ENCODE measurements around the gene SPTAN1.
A peak's percentile ranks its signal among the peaks of the same experiment; 100 is the strongest.
"Not testable (repeated sequence)": the region's sequence is repeated elsewhere in the genome, so short reads cannot be mapped to it uniquely, and the experiment has no call there.

SPTAN1 gene

DNA sequence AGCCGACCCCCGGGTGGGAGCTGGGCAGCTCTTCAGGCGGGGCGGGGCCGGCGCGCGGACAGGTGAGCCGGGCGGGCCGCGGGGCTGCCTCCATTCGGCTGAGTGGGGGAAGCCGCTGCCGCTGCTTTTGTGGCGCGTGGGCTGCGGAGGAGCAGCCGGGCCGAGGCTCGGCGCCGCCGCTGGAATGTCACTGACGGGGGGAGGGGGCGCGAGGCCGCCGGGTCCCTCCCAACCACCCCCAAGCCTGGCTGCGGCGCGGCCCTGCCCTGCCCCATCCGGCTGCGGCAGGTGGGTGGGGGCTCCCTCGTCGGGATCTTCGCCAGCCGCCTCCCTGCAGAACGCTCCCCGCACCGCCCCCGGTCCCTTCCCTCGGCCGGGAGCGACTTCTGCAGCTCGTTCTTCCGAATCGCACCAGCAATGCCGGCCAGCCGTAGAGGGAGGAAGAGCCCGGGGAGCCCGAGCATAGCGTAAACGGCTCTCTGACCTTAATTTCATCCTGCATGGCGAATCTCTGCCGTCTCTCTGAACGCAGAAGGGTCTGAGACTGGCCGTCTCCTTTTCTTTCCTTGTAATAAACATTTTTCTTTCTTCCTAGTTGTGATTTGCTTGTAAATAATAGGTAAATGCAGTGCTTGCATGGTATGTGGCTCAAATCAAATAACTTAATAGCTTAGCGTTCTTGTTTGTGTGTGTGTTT, 505 bp downstream of the SPTAN1 start:
- DNase-seq = peak in 43 of 58 donors; percentile 23 to 75 (median 48)

DNA sequence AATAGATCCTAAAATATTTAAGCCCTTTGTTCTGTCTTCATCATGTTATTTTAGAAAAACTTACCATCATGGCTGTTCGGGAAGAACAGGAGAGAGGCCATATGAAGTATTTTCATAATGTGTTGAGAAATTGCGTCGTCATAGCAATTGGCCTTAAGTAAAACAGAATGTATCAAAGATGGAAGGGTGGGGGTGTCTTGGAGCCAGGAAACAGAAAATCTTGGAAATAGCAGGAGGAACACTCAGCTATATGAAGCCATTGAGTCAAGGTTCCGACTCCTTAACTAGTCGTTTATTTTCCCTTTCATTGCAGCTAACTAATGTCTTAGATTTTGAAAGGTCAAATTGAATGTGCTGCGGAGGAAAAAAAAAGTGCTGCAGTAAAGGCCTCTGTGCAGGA, 1.3 kb downstream of the SPTAN1 start:
- DNase-seq = no peak

DNA sequence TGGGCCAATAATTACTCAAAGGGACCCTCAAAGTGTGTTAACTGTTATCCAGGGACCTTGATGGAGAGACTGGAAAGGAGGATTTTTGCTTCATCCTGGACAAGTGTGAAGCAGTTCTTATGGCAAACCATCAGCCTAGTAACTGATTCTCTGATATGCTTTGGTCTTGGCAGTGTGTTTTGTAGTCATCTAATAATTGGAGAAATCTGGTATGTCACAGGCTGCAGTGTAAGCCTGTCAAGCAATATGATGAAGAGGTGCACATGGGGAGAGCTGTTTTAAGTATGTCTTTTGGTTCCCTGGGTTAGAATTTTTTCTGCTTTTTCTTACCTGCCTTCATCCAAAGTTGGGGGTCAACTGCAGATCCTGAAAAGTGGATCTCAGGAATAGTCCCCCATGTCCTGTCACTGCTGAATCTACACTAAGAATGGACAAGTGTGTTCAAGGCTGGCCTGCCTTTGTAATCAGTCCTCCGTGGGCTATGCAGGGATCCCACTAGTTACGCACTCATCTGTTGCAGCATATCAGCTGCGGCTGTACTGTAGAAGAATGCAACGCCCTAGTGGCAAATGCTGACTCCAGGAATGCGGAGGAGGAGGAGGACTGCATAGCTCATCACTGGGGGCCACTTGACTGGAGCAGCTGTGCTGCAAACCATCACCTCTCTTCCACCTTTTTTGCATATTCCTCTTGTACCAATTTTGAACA, 1.9 kb downstream of the SPTAN1 start:
- DNase-seq = peak in 27 of 58 donors; percentile 1 to 30 (median 10)

DNA sequence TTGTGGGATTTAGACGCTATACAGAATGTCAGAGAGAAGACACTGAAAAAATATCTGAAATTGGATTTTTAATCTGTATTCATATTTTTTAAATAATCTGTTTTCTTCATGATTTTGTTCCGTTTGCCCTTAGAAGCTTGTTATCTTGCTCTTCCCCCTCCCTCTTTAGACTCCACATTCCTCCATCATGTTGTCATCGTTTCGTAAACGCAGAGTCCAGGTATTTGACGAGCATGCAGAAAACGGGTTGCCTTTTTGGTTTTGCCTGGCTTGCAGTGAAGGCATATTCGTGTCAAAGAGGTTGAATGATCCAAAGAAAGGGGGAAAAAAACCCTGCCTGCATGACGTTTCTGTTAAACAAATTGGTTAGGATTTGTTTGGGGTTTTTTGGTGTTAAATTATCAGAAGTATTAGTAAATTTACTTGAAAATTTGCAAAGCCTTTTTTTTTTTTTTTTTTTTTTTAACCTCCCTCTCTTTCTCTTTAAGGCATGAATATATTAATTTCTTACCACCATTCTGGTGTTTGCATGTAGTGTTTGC, 2.9 kb downstream of the SPTAN1 start:
- no peak for DNase-seq

DNA sequence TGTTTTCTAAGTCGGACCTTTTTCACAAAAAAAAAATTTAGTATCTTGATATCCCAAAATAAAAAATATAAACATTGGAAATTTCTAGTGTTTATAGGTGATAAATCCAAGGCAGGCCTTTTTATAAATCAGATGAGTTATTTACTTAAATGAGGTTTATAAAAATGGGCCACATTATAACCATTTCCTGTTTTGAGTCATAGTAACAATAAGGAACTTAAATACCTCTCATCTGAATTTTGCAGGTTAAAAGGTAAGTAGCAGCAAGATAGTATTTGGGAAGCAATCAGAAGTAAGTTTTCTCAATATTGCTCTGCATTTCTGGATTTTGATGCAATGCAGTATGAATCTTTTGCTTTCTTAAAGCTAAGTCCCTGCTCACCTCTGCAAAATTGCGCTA, 3.9 kb downstream of the SPTAN1 start:
- no peak for DNase-seq

DNA sequence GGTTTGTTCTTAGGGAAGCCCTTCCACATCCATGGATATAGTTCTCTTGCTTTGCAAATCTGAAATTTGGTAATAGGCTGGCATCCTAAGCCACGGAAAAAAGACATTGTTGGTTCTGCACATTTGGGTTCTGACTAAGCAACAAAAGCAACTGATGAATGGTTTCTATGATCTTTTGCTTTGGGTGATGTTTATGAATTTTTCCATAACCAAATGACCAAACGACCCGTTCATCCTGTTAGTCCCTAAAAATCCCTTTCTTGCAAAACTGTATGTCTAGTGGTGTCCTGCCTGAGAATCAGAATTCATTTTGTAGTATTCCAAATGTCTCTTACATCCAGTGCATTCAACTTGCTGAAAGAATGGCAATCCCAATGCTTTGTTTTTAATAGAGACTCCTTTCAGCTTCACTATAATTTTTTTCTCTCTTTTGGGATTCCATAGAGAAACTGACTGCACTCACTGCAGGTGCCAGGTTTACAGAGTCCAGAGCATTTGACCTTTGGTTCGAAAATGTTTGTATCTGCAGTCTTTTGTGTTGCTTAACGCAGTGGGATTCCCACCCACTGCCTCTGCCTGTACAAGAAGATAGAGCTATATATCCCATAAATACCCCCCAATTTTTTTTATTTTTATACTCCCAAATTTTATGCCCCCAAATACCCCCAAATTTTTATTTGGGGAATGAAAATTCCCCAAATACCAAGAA, 4.7 kb downstream of the SPTAN1 start:
- no peak for DNase-seq

DNA sequence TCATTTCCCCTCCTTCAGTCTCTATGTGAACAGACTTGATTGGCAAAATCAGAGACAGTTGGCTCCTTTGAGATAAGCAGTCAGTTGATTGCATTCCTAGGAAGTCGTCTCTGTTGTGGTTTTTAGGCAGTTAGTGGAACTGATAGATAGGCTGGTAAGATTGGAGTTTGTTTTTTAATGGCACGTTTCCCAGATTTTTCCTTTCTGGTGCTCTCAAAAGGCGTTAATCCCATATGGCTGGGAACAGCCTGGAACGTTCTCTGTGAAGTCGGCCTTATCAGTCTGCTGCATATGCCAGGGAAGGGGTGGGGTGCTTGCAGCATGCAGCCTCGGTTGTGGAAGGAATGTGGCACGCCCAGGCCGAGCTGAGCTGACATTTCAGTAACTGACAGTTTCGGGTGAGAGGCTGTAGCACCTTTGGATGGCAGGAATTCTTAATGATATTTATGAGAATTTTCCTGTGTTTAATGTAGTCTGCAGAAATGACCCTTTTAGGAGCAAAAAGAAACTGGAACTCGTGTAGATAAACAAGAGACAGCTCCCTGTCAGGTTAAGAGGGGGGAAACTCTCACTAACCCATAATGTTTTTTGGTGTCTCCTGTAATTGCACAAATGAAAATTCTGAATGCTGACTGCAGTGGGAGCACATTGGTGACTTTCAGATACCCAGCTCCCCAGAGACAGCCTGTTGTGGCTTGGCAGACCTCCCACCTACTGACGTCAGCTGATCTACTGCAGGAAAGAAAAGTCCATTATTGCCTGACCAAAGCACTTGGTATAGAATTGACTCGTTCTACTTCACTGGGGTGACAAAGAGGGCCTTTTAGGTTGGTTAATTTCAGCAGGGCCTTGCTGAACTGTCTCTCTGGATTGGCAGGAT, 6.3 kb downstream of the SPTAN1 start:
- peak in 57 of 58 donors; percentile 7 to 94 (median 75) for DNase-seq

DNA sequence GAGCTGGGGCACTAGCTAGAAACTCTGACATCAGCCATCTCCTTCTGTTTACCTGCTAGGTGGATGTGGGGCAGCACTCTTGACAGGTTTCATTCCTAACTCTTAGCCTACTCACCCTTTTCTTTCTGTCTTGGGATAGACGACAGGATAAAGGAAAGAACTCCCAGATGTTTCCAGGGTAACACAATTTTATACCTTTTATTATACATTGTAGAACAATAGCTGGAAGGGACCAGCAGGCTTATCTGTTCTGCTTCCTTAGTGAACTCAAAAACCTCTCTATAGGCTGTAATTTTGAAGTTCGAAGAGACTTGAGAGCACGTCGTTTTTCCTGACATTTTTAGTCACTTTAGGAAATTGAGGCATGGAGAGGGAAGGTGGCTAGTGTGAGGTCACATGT, 13.2 kb downstream of the SPTAN1 start:
- no peak for DNase-seq

DNA sequence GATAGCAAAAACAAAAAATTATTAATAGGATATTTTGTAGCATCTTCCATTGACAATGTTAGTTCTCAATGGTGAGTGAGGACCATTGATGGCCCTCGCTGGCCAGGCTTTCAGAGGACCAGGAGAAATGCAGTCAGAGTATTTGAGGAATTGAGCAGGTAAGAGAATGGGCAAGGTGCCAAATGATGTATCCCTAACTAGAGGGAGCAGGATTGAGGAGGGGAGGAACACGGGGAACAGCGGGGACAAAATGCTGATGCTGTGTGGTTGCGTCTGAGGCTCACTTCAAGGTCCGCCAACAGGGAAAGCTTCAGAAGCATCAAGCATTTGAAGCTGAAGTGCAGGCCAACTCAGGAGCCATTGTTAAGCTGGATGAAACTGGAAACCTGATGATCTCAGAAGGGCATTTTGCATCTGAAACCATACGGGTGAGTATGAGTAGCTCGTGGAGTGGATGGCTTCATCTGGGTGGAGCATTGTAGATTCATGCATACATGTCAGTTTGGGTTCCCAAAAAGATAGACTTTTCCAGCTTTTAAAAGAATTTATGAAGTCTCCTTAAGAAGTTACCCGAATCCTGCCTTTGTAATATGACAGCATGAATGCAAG, 16.2 kb downstream of the SPTAN1 start:
- DNase-seq = no peak

DNA sequence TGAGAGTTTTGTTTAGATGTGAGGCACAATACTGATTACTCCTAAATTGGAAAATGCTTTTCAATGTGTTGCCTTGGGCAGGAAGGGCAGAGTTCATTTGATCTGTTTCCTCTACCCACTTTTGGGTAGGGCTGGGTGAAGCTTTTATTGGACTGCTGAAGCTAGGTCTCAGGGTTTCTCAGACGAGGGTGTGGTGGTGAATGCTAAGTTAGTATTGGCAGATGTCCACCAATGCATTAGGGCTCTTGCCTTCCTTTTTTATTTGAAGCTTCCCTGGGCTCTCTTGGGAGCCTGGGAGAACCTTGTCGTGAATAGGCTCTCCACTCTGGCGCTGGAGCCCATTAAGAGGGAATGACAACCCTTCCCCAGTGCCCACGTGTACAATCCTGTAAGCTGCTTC, 23.1 kb downstream of the SPTAN1 start:
- DNase-seq = peak in 27 of 58 donors; percentile 7 to 76 (median 23)

DNA sequence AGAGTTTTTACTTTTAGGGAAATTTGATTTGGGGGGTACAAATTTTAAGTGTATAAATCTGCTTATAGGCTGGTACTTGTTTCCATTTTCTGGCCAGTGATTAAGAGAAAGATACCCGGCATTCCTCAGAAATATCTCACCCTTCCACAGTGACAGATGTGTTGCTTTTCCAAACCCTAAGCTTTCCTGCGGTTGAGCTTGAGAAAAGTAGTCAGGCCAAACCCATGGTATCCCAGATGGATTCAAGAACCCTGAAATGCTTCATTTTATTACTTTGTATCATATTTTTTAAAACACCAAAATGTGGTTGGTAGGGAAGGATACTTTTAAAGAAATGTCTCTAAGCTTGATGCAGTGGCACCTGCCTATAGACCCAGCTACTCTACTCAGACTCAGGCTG, 23.5 kb downstream of the SPTAN1 start:
- no peak for DNase-seq

DNA sequence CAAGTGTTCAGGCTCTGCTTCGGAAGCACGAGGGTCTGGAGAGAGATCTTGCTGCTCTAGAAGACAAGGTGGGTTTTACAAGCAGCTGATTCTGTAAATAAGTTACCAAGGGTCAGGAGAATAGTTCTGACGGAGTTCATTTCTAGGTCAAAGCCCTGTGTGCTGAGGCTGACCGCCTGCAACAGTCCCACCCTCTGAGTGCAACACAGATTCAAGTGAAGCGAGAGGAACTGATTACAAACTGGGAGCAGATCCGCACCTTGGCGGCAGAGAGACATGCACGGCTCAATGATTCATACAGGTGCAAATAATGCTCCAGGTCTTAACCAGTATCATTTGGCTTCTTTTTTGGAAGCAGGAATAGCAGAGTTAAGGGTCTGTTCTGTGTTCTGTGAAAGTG, 24.8 kb downstream of the SPTAN1 start:
- no peak for DNase-seq

DNA sequence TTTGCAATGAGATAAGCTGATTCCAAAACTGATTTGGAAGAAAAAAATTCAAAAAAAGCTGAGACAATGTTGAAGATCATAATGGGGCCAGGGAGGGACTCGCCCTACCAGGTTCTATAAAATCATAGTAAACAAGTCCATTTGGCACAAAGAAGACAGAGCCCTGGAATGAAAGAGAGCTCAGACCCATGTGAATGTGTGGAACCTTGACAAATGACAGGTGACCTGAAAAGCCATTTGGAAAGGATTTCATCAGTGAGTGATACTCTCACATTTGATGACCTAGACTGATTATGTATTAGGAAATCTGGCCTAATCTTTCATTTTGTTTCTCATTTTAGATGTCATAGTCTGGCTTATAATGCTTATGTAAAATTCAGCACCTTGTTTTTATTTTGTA, 26.8 kb downstream of the SPTAN1 start:
- no peak for DNase-seq

DNA sequence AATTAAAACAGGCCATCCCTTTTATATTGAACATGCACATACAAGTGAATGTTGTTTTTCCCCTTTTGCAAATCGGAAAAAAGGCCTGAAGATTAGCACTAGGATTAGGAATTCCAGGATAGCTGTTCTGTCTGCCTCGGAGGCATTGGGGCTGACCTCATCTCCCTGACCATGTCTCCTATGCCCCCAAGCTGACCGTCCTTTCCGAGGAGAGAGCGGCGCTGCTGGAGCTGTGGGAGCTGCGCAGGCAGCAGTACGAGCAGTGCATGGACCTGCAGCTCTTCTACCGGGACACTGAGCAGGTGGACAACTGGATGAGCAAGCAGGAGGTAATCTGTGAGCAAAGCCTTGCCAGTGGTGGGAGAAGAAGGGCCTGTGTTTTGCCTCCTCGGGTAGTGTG, 28.3 kb downstream of the SPTAN1 start:
- DNase-seq = no peak

DNA sequence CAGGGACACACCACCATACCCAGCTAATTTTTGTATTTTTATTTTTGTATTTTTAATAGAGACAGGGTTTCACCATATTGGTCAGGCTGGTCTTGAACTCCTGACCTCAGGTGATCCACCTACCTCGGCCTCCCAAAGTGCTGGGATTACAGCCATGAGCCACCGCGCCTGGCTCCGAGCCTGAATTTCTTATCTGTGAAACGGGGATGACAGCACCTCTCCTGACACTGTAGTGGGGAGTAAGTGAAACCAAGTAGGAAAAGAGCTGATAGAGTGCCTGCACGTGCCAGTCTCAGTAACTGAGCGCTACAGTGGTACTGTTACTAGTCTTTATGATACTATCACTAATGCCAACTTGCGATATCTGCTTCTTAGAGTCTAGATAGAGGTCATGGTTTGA, 32.8 kb downstream of the SPTAN1 start:
- not testable (repeated sequence) for DNase-seq

DNA sequence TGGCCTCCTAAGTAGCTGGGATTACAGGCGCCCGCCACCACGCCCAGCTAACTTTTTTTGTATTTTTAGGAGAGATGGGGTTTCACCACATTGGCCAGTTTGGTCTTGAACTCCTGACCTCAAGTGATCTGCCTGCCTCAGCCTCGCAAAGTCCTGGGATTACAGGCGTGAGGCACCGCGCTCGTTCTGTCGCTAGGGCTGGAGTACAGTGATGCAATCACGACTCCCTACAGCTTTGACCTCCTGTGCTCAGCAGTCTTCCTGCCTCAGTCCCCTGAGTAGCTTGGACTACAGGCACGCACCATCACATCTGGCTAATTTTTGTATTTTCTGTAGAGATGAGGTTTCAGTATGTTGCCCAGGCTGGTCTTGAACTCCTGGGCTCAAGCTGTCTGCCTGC, 34.5 kb downstream of the SPTAN1 start:
- DNase-seq = not testable (repeated sequence)

DNA sequence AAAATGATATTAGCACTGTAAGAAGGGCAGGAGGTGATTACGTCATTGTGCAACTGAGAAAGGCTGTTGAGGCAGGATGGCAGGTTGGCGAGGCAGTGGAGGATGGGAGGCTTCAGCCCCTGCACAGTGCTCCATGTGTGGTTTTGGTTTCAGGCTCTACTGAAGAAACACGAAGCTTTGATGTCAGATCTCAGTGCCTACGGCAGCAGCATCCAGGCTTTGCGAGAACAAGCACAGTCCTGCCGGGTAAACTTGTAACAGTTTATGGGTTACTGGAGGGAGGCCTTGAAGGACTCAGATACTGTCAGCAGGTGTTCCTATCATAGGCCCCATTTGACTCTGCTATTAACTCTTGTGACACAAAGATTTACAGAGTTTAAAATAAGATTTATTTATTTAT, 35.1 kb downstream of the SPTAN1 start:
- no peak for DNase-seq

DNA sequence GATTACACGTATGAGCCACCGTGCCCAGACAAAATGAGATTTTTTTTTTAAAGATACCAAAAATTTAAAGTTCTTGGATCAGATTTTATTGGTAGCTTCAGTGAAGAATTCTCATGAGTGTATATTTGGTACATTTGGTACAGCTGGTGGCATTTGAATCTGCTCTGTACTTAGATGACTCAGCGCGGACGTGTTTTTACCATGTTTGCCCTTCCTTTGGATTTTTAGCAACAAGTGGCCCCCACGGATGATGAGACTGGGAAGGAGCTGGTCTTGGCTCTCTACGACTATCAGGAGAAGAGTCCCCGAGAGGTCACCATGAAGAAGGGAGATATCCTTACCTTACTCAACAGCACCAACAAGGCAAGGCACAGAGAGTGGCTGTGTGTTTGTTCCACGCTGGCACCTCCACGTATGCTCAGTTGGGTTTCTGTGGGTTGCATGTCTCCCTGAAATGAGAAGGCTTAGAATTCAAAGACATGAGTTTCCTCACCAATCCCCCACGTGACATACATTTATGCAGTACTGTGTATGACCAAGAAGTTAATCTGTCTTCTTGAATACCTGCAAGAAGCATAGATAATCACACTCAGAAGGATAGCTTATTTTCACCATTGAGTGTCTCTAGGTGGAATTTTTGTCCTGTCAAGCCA, 36.3 kb downstream of the SPTAN1 start:
- peak in 9 of 58 donors; percentile 8 to 25 (median 14) for DNase-seq

DNA sequence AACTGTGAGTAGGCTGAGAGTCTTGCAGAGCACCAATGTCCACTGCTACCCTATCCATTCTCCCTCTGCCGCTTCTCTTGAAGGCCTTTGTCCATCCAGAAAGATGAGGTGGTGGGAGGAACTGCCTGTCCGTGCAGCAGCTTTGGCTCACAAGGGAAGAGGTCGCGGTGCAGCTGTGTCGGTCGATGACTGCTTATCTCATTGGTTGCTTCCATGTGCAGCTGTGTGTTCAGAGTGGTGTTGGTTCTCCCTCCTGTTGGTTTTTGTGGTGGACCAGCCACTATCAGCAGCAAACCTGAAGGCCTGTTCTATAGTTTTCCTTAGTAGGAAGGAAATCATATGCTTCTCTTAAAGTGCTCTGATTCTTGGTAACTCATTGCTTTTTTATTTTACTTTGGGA, 40.7 kb downstream of the SPTAN1 start:
- no peak for DNase-seq

DNA sequence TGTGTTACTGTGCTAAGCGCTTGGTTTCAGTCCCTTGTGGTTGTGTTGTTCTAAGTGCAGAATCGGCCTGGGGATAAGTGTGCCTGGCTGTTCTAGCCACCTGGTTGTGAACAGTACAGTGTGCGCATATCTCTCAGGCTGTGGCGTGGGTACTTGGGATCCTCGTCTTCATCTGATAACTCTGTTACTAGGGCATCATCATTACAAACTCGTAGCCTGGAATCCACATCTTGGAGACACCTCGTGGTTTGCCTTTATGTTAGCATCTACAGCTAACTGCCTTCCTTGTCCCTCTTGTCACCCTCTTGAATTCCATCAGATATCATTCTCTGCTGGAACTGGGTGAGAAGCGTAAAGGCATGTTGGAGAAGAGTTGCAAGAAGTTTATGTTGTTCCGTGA, 41.5 kb downstream of the SPTAN1 start:
- no peak for DNase-seq
